ENCODE measurements around the gene TMEM176A.

TMEM176A gene

DNA sequence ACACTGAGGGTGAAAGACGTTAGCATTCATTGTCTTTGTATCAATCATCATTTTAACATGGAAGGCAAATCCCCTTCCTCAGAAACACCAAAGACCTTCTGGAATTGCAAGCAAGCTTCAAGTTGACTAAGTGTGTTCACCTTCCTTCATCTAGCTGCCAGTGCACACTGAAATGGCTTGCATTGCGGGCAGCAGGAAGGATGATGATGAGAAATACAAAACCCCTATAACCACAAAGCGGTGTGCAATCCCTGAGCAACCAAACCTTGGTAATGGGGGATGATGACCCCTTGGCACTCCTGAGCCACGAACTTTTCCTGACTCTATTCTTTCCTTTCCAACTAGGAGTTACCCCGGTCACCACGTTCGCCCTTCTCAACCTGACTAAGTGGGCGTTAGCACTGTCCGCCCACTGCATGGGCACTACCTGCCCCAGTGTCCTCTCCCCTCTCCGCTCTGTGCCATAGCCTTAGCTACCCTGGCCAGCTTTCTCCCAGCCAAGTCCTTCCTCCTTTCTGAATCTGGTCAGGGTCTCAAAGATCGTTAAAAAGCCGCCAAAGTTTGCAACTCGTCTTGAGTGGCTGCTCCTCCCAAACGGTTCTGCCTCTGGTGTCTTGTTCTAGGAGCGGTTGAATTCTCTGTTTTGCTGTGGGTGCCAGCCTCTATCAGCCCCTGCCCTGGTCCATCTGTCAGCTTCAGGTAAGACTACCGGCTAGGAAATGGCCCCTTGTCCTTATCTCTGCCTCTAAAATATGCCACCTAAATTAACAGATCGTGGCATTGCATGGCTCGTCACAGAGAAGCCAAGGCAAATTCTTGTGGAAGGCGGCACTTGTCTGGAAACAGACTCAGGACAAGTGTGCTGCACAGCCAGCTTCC, 51.2 kb downstream of the TMEM176A start:
- DNase-seq, result no peak

DNA sequence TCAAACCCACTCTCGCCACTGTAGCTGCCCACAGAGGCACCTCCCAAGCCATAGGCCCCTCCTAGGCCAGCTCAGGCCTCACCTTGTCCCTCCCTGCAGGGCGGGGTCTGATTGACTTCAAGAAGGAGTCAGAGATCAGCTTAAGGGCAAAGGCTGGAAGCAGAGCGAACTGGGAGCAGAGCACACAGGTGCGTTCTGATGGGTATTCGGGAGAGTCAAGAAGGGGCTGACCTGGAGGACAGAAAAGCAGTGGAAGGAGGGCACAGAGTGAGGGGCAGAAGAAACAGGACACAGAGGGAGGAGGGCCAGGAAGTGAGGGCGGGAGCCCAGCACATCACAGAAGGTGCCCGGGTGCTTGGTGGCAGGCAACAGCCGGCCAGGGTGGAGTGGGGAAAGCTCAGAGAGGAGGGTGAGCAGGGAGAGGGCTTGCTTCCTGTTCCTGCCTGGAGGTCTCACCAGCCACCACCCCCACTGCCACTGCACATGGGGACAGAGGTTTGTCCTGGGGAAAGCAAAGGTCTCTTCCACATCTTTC, 51.9 kb downstream of the TMEM176A start, which contains the start of gene AOC1:
TSS of gene AOC1 (plus strand) at position 147 of the 535 bp plus-strand sequence. CDS start 3,954 bp downstream, outside the sequence.
- no peak for DNase-seq

DNA sequence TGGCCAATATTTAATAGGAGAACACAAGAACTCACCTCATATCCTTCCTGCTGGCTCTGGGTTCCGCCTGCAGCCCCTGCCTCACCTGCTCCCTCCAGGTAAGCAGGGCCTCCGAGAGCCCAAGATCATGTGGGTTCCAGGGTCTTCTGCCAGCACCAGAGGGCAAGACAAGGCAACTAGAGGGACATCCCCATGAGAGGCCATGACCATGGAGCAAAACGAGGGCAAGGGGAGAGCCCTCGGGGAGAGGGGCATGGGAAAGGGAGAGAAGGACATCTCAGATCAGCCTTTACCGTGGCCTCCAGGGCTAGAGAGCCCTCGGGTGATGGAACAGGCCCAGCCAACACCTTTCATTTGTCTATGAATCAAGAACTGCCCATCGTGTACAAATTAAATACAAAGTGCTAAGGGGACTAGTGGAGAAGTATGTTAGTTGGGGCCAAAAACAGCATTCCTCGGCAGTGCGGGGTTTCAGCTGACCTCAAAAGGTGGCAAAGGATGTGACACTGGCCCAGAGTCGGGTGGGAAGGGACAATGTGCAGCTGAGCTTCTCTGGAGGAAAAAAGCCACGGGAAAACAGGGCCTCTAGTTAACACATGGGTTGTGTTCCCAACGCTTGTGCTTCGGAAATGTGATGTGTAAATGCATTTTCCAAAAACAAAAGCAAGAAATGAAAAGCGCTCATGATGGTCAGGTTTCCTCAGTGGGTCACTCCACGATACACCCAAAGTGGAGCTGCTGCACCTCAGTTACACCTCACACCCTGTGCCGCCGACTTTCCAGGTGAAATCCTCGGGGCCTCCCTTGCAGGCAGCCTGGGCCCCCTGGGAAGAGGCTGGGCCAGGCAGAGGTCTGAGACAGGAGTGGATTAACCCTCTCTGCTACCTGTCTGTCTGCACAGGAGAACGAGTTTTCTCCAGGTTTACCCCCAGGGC, 53.8 kb downstream of the TMEM176A start:
- no peak for DNase-seq
